ENCODE measurements around the gene ZNF182.
"Not testable (repeated sequence)": the region's sequence is repeated elsewhere in the genome, so short reads cannot be mapped to it uniquely, and the experiment has no call there.

The ZNF182 gene

GRCh38 chrX:47956016-47956415 is 47.8 kb downstream of the ZNF182 start:
- no peak overlapping the region for H3K4me3 ChIP-seq (ENCODE audit: low read depth, low read length)
- TF ChIP-seq CTCF (IDR thresholded peaks at IDR 0.05; ENCODE audit: low read depth, low read length, missing control alignments) = no peak
- H3K36me3 ChIP-seq (replicated peaks) = no peaks in the 10 kb centered on the region
- DNase-seq = no peak
- no peak overlapping the region for H3K27ac ChIP-seq
- no peaks in the 10 kb centered on the region for H3K27me3 ChIP-seq (replicated peaks)
- in situ Hi-C loops (cut with HindIII; ENCODE audit: low pct_ligation_motif_present, low sequenced_read_pairs) = no loop called here

- H3K27me3 ChIP-seq (replicated peaks); H3K4me3 ChIP-seq (ENCODE audit: low read depth, low read length); H3K36me3 ChIP-seq (replicated peaks); DNase-seq; in situ Hi-C loops (cut with HindIII; ENCODE audit: low pct_ligation_motif_present, low sequenced_read_pairs); H3K27ac ChIP-seq: not testable (repeated sequence)
These were observed 48.5 kb downstream of the ZNF182 start for GRCh38 chrX:47955295-47955694.

- in situ Hi-C loops (cut with HindIII; ENCODE audit: low pct_ligation_motif_present, low sequenced_read_pairs) = no loop called here
- H3K4me3 ChIP-seq (ENCODE audit: low read depth, low read length) = no peak overlapping the region
- DNase-seq = no peak
- TF ChIP-seq CTCF (IDR thresholded peaks at IDR 0.05; ENCODE audit: low read depth, low read length, missing control alignments) = no peak
- no peak overlapping the region for H3K27ac ChIP-seq
- H3K27me3 ChIP-seq (replicated peaks) = no peaks in the 10 kb centered on the region
- no peaks in the 10 kb centered on the region for H3K36me3 ChIP-seq (replicated peaks)
These were observed 62.4 kb downstream of the ZNF182 start for GRCh38 chrX:47941423-47941822.

- in situ Hi-C loops (cut with HindIII; ENCODE audit: low pct_ligation_motif_present, low sequenced_read_pairs) = no loop called here
These were observed 63.3 kb downstream of the ZNF182 start for GRCh38 chrX:47940448-47940847.

GRCh38 chrX:47936940-47937317 is 66.9 kb downstream of the ZNF182 start:
- TF ChIP-seq CTCF (IDR thresholded peaks at IDR 0.05; ENCODE audit: low read depth, low read length, missing control alignments) = no peak
- Histone ChIP-seq H3K4me3 (ENCODE audit: low read depth, low read length) (no peak overlapping the region), H3K36me3 (replicated peaks) (no peaks in the 10 kb centered on the region), H3K27me3 (replicated peaks) (no peaks in the 10 kb centered on the region), H3K27ac (no peak overlapping the region)
- no peak for DNase-seq
- in situ Hi-C loops (cut with HindIII; ENCODE audit: low pct_ligation_motif_present, low sequenced_read_pairs) = no loop called here

More at GRCh38 chrX:47940448-47940847, 63.3 kb downstream of the ZNF182 start:
- no peak for TF ChIP-seq CTCF (IDR thresholded peaks at IDR 0.05; ENCODE audit: low read depth, low read length, missing control alignments)
- no peak overlapping the region for H3K27ac ChIP-seq
- no peaks in the 10 kb centered on the region for H3K27me3 ChIP-seq (replicated peaks)
- no peak for DNase-seq
- no peaks in the 10 kb centered on the region for H3K36me3 ChIP-seq (replicated peaks)
- H3K4me3 ChIP-seq (ENCODE audit: low read depth, low read length) = no peak overlapping the region

- no peak for TF ChIP-seq CTCF (IDR thresholded peaks at IDR 0.05; ENCODE audit: low read depth, low read length, missing control alignments)
- no peak overlapping the region for H3K27ac ChIP-seq
- H3K36me3 ChIP-seq (replicated peaks) = no peaks in the 10 kb centered on the region
- in situ Hi-C loops (cut with HindIII; ENCODE audit: low pct_ligation_motif_present, low sequenced_read_pairs) = no loop called here
- H3K27me3 ChIP-seq (replicated peaks) = no peaks in the 10 kb centered on the region
- DNase-seq = no peak
- H3K4me3 ChIP-seq (ENCODE audit: low read depth, low read length) = no peak overlapping the region
These were observed 67.4 kb downstream of the ZNF182 start for GRCh38 chrX:47936224-47936939.

All from brain microvascular endothelial cell (primary cell).